SIG-M5 (cell line): ENCODE data around the gene QRICH2.
"Not testable (repeated sequence)": the region's sequence is repeated elsewhere in the genome, so short reads cannot be mapped to it uniquely, and the experiment has no call there.

Experiments used
- DNase-seq: peaks from one replicate; lab custom pipeline; 2025; lab: John Stamatoyannopoulos, UW

Gene QRICH2

GRCh38 chr17:76247304-76247703 is 60.8 kb downstream of the QRICH2 start:
- DNase-seq: no peak

- peak; percentile 94 for DNase-seq
These were observed 61.7 kb downstream of the QRICH2 start for GRCh38 chr17:76246080-76247066.

- not testable (repeated sequence) for DNase-seq
These were observed 63.4 kb downstream of the QRICH2 start for GRCh38 chr17:76244721-76245120.

- no peak for DNase-seq
These were observed 64.0 kb downstream of the QRICH2 start for GRCh38 chr17:76243826-76244679.

- DNase-seq: no peak
These were observed 66.3 kb downstream of the QRICH2 start for GRCh38 chr17:76241691-76242255.

GRCh38 chr17:76241204-76241538 is 66.9 kb downstream of the QRICH2 start:
- DNase-seq: no peak

GRCh38 chr17:76240461-76241203 is 67.4 kb downstream of the QRICH2 start, which contains the start of gene RNF157:
TSS of gene RNF157 (minus strand) at chr17:76240493. CDS start at chr17:76240240, 253 bp downstream.
- no peak for DNase-seq

GRCh38 chr17:76239538-76240274 is 68.4 kb downstream of the QRICH2 start:
- DNase-seq: no peak

GRCh38 chr17:76238847-76239537 is 69.1 kb downstream of the QRICH2 start:
- no peak for DNase-seq

GRCh38 chr17:76237859-76238313 is 70.2 kb downstream of the QRICH2 start:
- DNase-seq: no peak

GRCh38 chr17:76236603-76237002 is 71.5 kb downstream of the QRICH2 start:
- no peak for DNase-seq

GRCh38 chr17:76235883-76236282 is 72.2 kb downstream of the QRICH2 start:
- DNase-seq: no peak

- DNase-seq: no peak
These were observed 73.8 kb downstream of the QRICH2 start for GRCh38 chr17:76234354-76234679.

- DNase-seq: no peak
These were observed 74.3 kb downstream of the QRICH2 start for GRCh38 chr17:76233588-76234353.

GRCh38 chr17:76232342-76232741 is 75.7 kb downstream of the QRICH2 start:
- no peak for DNase-seq

- DNase-seq: not testable (repeated sequence)
These were observed 81.3 kb downstream of the QRICH2 start for GRCh38 chr17:76226749-76227148.

- DNase-seq: not testable (repeated sequence)
These were observed 82.5 kb downstream of the QRICH2 start for GRCh38 chr17:76225373-76226086.
